ENCODE measurements around the gene SCYL1.

Gene SCYL1

DNA sequence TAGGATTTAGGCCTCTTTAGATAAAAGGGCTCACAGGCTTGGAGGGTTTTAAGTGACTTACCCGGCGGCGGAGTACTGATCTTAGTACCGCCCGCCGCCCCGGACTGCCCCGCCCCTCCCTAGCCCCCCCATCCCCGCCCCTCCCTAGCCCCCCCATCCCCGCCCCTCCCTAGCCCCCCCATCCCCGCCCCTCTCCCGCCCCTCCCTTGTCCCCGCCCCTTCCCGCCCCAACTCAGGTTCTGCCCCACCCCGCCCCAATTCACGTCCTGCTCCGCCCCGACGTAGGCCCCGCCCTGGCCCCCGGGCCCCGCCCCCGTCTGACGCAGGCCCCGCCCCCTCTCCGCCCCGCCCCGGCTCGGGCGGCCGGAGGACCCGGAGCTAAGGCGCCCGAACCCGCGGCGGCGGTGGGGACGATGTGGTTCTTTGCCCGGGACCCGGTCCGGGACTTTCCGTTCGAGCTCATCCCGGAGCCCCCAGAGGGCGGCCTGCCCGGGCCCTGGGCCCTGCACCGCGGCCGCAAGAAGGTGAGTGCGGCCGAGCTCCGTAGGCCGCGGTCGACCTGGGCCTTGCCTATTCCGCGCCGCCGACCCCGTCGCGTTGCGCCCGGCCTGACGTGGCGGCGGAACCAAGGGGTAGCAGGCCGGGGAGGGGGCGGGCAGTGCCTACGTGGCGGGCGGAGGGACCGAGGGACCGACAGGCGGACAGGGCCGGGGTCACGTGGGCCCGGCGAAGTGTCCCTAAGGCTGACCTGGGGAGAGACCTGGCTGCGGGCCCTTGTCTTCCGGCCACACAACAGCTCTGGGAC is at the start of gene SCYL1:
Gene SCYL1 (plus strand): TSS at position 343 of the 805 bp plus-strand sequence. CDS start 71 bp downstream, at position 414.
- no peak for DNase-seq (ENCODE audit: low read depth, low spot score)

DNA sequence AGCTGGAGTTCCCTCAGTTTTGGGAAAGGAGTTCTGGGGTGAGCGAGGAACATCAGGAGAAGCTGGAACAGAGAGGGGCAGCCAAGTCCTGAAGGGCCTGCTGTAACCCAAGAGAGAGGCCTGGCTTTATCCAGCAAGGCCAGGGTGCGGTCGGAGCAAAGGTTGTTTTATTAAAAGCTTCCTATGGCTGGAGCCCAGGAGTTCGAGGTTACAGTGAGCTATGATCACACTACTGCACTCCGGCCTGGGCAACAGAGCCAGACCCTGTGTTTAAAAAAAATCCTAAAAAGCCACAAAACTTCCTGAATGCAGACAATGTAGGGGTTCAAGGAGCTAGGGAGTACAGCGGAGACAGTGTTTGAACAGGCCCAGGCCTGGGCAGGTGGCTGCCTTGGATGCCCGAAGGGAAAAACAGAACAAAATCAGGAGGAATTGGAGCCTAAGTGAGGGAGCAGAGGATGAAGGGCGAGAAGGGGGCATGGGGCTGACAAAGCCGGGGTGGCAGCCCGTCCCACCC is 48.2 kb upstream of the SCYL1 start:
- DNase-seq (ENCODE audit: low read depth, low spot score) = no peak

DNA sequence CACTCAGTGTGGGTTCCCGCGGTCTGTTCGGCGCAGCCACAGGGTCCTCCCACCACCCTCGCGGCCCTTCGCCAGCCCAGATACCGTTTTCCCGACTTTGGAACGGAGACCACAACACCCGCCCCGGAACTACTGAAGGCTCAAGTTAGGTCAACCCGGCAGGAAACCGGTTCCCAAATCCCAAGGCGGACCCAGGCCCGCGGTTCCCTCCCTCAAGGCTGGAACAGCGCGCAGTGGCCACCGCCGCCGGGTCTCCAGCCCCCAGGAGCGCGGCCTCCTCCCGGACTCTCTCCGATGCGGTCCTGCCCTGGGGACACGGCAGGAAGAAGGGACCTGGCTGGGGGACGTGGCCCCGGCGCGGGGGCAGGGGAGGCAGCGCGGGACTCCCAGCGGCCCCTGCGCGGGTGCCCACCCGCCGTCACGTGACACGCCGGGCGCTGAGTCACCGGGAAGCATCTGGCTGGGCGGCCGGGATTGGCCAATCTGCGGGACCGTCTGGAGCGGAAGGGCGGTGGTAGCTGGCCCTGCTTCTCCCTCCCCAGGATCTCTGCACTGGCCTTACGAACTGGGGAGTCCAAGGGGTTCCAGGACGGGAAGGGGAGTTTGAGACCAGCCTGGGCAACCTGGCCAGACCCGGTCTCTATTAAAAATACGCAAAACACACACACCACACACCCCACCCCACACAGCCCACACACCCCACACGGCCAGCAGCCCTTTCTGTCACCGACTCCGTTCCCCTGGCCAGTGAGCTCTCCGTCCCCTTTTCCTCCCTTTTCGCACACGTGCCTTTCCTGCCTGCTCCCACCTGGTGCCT is 47.5 kb upstream of the SCYL1 start:
- DNase-seq (ENCODE audit: low read depth, low spot score) = no peak

DNA sequence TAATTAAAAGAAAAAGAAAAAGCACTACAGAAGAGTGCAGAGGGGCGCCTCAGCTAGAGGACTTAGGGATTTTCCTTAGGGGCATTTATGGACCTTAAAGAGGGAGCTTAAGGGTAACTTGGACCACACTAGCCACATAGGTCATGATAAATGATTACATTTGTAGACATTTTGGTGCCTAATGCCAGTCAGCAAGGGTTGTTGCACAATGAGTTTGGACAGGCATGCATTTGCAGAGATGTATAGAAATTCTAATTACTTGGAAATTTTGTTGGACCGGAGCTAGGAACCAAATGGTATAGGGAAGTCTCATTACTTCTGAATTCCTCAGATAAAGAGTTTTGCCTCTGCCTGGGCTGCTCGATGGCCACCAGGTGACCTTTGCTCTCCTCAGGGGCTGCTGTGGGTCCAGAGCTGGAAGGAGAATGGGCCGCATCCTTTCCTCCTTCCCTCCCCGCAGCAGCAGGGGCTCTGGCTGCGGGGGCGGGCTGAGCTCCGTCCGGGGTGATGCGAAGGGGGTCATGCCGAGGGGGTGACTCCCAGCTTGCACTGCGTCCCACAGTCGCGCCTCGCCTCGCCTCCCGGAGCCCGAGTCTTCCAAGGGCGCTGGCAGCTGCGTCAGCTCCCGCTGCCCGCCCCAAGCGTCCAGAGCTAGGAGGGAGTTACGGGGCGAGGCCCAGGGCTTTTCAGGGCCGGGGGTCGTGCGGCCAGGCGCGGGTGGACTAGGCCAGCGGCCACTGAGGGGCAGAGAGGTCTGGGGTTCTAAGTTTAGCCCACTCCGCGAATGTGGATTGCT is 46.3 kb upstream of the SCYL1 start:
- no peak for DNase-seq (ENCODE audit: low read depth, low spot score)

DNA sequence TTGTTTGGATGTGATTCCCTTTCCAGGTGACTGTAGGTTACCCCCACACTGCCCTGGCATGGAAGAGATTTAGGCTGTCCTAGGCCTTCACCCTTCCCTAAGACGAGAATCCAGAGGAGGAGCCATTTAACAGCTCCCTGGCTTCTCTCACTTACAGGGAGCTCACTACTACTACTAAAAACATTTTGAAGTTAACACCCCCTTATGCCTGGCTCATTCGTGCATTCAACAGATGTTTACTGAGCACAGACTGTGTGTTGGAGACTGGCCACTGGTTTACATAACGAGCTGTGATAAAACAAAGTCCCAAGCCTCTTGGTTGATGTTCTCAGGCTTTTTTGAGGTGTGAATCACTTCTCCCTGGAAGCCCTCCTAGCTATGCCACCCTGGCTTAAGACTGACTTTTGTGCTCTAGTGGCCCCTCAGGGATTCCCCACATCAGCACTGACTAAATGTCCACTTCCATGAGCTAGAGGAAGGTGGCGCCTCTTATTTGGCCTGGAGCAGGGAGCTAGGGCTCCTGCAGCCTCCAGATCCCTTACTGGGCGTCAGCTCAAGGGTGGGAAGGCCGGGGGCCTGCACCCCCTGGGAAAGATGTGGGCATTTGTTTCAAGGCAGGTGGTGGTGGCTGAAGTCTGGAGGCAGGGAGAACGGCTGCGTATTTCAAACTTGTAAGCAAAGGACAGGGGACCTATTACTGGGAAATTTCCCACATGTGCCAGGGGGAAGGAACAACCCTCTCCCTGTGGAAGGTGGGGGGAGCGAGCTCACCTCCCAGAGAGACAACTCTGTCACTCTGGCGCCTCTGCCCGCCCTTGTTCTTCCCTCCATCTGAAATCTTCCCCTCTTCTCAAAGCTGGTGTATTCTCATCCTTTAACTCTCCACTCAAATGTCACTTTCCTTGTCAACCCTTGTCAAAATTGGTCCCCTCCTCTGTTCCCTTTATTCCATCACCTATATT is 45.4 kb upstream of the SCYL1 start:
- DNase-seq (ENCODE audit: low read depth, low spot score) = no peak

DNA sequence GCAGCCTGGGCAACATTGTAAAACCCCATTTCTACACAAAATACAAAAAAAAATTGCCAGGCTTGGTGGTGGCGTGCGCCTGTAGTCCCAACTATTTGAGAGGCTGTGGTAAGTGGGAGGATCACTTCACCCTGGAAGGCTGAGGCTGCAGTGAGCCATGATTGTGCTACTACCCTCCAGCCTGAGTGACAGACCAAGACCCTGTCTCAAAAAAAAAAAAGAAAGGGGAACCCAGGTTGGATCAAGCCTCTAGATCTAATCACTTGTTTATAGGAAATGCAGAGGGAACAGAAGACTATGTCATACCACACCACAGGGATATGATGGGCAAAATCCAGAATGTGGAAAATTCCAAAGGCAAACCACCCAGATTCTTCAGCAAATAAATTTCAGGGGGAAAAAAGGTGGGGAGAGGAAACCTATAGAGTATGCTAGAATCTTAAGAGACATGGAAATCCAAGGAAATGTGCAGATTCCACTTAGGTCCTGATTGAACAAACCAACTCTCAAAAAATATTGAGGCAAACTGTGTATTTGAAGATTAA is 42.5 kb upstream of the SCYL1 start:
- DNase-seq (ENCODE audit: low read depth, low spot score) = no peak

DNA sequence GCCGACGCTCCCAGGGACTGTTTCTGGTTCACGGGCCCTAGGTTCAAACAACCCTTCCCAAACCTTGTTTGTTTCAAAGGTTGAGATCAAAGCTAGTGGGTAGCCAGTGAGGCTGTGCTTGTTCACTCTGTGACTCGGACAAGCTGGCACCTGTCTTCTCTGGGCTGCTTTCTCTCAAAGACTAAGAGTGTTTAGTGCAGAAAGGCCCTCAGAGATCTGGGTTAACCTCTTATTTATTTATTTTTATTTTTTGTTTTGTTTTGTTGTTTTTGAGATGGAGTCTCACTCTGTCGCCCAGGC is 39.0 kb upstream of the SCYL1 start:
- no peak for DNase-seq (ENCODE audit: low read depth, low spot score)

DNA sequence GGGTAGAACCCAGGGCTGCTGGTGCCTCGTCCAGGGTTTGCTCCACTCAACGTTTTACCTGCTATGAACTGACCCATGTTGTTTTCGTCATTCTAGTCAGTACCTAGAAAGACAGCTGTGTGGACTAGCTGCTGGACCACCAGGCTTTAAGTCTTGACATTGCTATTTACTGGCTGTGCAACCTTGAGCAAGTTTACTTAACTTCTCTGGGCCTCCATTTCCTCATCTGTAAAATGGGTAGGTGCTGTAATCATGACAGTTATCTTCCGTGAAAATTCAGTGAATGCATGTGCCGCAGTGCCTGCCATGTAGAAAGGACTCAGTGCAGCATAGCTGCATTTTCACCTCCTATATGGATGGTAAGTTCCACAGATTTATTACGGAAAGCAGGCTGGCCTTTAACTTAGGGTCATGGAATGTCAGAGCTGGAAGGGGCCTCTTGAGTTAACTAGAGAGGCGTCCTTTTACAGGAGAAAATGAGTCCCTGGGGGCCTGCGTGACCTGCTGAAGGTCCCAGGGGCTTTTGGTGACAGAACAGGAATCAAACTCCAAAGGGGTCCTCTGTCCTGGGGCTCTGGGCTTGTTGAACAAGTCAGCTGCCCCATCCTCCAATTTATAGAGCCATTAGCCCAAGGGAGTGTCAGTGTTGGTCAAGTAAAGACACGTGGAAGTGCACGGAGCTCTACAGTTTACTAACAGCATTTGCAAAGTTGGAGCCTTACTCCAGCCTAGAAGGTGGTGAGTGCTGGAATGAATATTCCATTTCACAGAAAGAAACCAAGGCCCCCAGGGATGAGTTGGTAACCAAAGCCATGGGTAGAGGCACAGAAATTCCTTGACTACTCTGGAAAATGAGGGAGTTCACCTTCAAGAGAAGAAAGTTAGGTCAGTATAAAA is 38.1 kb upstream of the SCYL1 start:
- no peak for DNase-seq (ENCODE audit: low read depth, low spot score)

DNA sequence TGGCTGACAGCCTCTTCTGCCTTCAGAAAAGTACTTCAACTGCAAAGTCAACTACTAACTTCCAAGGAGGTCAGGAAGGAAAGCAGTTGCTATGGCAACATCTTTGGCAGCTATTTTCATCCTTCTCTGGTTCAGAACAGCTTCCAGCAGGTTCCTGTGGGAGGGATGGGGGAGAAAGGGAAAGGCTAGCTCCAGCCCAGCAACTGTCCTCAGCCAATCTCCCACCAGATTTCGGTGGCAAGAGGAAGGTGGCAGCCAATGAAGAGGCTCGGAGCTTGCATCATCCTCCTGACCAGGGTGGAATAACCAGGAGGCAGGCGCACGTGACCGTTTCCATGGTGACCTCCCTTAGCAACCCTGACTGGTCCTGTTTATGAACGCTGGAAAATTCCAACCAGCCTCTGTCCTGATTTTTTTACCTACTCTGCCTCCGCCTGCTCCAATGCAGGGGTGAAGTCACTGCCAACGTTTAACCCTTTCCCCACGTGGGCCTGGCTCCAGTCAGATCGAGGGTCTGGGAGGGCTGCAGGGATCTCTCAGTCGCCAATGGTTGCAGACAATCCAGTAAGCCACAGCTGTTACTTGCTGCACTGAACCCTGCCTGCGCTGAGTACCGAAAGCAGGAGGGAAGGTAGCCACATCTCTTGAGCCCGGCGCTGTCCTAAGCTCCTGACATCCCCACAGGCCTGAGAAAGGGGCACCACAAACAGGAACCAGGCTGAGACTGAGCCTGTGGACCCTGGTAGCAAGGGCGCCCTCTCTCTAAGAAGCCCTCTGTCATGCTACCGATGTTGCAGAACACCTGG is 37.2 kb upstream of the SCYL1 start:
- DNase-seq (ENCODE audit: low read depth, low spot score) = peak; percentile 100

DNA sequence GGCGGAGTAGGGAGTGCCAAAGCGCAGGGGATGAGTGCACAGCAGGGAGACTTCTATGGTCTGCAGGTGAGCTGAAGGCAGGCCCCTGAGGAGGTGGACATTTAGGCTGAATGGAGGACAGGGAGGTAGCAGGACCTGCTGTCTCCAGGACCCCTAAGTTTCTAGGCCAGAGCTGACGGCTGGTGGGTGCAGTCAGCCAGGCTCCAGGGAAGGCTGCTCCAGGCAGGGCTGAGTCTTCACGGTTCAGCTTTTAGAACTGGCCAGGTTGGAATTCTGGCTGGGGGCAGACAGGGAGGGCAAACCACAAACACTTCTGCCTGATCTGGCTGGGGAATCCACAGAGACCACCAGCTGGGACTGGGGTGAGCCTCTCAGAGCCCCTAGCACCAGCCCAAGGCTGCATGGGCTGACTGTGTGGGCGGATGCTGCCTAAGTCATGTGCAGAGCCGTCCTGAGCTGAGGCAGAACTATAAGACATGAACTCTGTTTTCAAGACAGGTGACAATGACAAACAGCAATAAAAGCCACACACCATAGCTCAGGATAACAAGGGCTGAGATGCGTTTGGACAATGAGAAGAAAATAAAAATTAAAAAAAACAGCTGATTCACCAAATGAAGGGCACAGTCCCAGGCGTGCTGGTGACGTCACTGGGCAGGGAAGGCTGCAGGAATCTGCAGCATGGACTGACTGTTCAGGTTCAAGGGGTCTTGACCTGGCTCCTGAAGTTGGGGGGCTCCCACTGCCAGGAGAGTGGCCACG is 36.4 kb upstream of the SCYL1 start:
- DNase-seq (ENCODE audit: low read depth, low spot score) = no peak

DNA sequence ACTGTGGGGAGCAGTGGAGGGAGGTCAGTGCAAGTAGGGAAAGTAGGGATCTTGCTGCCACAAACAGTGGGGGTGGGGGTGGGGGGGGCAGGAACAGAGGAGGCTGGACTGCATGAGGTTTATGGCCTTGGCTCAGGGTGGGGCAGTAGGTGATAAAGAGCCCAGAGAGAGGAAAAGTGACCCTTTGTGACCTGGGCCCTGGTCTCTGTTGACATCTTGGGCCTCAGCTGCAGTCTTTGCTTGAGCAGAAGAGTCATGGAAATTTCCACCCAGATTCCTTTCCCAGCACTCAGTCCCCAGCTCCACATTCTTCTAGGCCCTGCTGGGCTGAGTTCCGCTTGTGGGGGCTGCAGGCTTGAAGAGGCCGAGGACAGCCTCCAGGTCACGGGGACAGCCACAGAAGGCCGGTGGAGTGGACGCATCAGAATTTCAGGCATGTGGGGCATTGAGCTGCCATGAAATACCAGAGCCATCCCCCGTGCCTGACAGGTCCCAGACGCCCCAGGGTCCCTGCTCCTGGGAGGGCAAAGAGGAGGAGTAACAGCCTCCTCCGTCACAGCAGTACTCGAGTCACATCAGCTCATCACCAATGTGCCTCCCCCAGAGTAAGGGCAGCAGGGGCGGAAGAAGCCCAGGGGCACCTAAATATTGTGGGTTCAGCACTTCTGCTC is 35.7 kb upstream of the SCYL1 start:
- no peak for DNase-seq (ENCODE audit: low read depth, low spot score)

DNA sequence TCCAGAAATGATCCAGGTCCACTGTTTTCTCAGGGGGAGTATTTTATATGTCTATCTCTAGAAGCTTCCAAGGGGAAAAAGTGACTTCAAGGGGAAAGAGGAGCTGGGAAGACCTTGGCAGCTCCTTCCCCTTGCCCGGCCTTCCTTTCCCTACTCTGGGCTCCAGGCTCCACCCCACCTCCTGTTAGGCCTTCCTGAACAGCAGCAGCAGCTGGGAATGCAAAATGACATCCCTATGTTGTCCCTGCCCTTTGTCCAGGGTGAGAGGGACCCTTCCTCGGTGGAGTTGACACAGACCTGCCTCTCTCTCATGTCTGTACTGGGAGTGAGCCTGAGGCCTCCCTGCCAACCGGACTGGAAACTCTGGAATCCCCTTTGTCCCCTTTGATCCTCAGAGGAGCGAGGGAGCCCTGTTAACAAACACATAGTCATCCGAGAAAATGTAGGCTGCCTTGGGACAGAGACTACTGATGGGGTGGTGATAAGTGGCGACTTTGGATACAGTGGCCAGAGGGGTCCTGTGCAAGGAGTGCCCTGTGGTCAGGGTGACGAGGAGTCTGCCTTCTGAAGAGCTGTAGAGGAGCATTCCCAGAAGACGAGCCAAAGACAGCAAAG is 35.1 kb upstream of the SCYL1 start:
- no peak for DNase-seq (ENCODE audit: low read depth, low spot score)

DNA sequence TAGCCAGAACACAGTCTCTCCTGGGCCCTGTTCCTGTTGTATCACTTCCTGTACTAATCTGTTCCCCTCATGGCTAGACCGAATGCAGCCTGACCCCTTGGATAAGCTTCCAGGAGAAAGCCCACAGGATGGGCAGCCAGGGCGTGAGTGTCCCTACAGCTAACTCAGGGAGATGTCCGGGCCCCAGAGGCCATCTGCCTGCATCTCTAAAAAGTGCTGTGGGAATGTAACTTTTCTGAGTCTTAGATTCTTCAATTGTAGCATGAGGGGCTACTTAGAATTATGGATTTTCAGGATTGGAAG is 33.8 kb upstream of the SCYL1 start:
- no peak for DNase-seq (ENCODE audit: low read depth, low spot score)

DNA sequence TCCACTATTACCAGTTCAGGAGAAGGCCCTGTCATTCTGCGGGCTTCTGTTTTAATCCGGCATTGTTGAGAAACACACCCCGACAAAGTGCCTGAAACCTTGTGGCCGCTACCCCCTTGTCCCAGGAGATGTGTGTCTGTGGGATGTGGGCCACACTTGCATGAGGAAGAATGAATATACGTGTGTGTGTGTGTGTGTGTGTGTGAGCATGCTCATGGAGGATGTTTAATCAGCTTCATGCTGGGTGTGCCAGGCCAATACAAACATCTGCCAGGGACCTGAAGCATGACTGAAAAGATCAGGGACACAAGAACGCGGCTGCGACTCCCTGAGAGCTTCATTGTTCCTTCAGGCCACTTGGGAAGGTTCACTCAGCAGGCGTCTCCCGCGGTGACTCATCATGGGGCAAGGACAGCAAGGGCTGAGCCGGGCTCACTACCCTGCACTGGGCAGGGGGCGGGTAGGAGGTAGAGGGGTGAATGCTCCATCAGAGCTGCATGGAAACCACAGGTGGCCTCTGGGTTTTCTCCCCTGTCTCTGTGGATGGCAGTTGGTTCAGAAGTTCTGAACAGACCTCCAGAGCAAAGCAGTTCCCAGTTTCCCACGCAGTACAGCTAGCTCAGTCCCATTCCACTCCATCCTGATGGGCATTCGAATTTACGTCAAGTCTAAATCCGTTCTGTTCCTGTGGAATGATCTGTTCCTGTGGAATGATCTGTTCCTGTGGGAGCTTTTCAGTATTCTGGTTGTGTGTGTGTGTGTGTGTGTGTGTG is 33.1 kb upstream of the SCYL1 start:
- no peak for DNase-seq (ENCODE audit: low read depth, low spot score)

DNA sequence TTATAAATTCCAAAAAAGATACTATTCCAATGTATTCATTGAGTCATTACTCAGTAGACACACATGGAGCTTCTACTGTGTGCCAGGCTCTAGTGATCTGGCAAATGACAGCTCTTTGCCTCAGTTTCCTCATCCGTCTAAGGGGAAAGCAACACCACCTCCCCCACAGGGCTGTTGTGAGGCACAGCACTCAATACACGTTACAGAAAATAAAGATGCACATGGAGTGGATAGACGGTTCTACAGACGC is 32.6 kb upstream of the SCYL1 start:
- DNase-seq (ENCODE audit: low read depth, low spot score) = no peak

DNA sequence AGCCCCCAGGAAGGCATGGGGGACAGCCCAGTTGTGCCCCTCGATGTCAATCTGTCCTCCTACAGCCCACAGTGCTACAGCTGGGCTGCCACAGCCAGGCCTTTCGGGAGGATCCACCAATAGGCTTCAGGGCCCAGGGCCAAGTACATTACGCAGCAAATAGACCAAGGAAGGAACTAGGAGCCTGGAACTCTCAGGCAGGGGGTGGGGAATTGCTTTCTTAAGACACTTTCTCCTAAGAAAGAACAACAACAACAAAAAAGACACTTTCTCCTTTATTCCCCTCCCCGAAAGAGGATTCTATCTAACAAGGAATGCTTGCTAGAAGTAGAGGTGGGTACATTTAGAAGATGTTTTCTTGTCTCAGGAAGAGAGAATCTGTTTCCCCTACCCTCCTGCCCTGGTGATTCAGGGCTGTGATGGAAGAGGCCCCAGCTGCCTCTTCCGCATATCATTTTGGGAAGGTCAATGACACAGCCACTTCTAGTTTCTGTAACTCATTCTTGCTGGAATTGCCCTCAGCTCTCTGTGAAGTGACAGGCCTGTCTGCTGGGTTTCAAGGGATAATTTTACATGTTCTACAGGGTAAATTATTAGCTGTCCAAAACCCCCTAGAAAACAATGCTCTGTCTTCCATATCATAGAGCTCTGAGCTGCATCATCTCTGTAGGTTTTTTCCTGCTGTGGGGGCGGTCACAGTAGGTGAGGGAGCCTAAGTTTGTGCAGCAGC is 32.1 kb upstream of the SCYL1 start:
- no peak for DNase-seq (ENCODE audit: low read depth, low spot score)
